NCI-H2227 (cell line): Measurements from ENCODE around the gene DBI.
A peak's percentile ranks its signal among the peaks of the same experiment; 100 is the strongest.

Experiments used
- DNase-seq: peaks from one replicate; lab custom pipeline; 2025; ENCODE audit not compliant: unreplicated experiment; lab: John Stamatoyannopoulos, UW

DBI gene

GRCh38 chr2:119366649-119367471 lies at the start of gene DBI, which contains the start of gene C2orf76:
TSS of gene DBI (plus strand) at chr2:119366977. CDS start at chr2:119367052, 75 bp downstream.
TSS of gene C2orf76 (minus strand) at chr2:119366834. CDS start at chr2:119339959, 26,875 bp downstream.
- peak; percentile 96 for DNase-seq

GRCh38 chr2:119317554-119317953 lies 49.2 kb upstream of the DBI start:
- no peak for DNase-seq

GRCh38 chr2:119319593-119319992 lies 47.2 kb upstream of the DBI start:
- DNase-seq = no peak

- no peak for DNase-seq
Observed at GRCh38 chr2:119323459-119323858, 43.3 kb upstream of the DBI start.

DNA sequence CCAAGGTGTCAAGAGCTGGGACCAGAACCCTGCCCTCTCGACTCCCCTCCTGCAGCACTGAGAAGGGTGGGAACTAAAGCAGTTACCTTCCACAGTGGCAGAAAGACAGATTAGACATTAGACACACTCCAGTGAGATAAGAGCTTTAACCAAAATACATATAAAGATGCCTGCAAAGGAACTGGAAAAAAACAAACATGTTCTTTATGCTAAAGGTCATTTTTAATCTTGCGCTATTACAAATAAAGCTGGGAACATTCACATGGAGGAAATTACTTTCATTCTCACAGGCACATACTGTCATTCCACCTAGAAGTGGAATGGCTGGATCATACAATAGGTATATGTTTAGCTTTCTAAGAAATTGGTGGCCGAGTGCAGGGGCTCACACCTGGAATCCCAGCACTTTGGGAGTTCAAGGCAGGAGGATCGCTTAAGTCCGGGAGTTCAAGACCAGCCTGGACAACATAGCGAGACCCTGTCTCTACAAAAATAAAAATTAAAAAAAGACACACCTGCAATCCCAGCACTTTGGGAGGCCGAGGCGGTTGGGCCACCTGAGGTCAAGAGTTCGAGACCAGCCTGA lies 42.0 kb upstream of the DBI start:
- no peak for DNase-seq

DNA sequence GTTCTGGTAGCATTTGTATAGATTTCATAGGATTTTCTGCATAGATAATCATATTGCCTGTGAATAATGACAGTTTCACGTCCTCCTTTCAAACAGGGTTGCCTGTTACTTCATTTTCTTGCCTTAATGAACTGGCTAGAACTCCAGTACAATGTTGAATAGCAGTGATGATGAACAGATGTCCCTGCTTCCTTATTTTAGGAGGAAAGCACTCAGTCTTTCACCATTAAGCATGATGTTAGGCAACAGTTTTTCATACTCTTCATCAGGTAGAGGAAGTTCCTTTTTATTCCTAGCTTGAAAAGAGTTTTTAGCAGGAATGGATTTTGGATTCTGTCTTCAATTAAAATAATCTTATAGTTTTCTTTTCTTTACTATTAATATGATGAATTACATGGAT lies 39.8 kb upstream of the DBI start:
- no peak for DNase-seq

- DNase-seq = no peak
Observed at GRCh38 chr2:119327431-119327830, 39.3 kb upstream of the DBI start.

- DNase-seq = no peak
Observed at GRCh38 chr2:119332953-119333352, 33.8 kb upstream of the DBI start.

GRCh38 chr2:119333360-119333759 lies 33.4 kb upstream of the DBI start:
- no peak for DNase-seq

- no peak for DNase-seq
Observed at GRCh38 chr2:119333833-119334232, 32.9 kb upstream of the DBI start.

DNA sequence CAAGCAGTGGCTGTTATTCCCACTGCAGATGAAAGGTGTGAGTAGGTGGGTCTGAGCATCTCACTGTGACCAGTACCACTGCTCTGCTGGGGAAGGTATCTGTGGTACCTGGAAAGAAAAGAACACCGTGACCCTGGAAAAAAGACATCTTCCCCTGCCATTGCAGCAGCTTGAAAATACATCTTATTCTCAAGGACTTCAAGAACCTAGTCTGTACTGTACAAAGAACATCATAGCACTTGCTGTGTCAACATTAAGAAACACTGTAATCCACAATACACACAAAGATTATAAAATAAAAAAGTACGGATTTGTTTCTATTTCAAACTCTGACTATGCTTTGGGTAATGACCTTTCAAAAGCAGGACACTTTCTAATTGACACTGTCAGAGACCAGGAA lies 29.0 kb upstream of the DBI start:
- no peak for DNase-seq

GRCh38 chr2:119338272-119338671 lies 28.5 kb upstream of the DBI start:
- DNase-seq = no peak

DNA sequence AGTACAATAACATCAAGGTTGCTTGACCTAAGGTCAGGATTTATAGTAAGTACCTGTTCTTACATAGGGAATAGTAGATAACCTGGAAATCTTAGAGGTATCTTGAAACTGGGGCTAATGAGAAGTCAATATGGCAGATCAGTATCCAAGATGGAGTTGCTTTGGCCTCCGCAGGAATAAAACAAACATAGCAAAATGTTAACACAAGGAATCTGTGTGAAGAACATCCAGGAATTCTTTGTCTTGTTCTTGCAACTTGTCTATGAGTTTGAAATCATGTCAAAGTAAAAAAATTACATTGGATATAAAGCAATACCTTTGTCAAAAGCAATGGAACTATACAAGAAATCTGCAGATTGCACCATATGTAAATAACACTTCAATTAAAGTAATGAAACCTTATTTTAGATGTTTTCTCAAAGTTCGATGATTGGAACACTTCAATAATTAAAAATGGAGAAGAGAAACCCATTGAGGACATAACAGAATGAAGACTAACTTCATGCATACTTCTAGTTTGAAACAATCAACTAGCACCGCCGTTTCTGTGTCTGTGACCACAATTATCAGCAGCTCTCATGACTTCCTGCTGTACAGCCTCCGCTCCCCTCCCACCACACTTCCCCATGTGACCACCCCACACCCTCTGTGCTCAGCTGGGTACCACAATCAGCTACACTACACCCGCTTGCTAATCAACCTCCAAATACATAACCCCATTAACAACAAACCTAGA lies 27.8 kb upstream of the DBI start:
- no peak for DNase-seq

GRCh38 chr2:119339562-119339923 lies 27.2 kb upstream of the DBI start:
- no peak for DNase-seq

GRCh38 chr2:119341684-119342083 lies 25.1 kb upstream of the DBI start:
- DNase-seq = no peak

DNA sequence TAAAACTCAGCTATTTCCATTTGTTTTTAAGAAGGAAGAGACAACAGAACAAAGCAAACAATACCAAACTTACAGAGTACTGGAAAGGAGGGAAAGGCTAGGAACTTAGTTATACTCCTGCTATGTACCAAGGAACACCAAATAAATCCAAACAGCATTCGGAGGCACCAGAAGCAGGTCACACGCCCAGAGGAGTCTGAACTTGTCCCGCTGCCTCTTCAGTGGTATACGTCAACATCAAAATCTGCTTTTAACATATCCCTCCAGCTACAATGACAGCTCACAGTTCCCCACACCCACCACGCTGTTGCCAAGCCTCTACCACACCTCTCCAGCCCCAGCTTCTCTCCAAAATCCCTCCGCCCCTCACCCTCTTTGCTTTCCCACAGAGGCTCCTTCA lies 17.5 kb upstream of the DBI start:
- DNase-seq = no peak

DNA sequence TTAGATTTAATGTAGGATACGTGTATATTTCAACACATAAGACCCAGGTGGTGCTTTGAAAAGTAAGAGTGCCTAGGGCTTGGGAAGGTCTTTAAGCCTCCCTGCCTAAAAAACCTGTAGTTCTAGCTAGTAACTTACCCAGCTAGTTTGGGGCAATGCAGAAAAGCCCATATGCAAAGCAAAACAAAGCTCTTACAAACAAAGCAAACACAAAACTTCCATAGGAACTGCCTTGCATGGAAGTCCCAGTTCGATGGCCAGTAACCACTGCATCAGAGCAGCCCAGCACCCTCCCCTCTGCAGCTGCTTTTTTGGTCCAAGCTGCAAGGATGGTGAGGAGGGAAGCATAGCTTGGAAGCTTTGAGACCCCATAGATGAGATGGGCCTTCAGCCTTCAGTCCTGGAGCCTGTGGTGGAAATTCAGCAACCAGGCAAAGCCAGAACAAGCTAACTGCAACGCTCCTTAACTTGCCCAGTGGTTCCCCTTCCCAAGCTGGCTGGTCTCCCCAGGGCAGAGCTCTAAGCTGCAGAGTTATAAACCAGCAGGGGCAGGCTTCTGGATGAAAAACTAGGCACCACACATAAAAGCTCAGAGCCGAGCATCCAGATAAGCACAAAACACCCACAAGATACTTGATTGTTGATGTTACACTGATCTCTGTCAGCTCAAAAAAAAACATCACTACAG lies 16.3 kb upstream of the DBI start:
- DNase-seq = no peak

- DNase-seq = no peak
Observed at GRCh38 chr2:119352357-119352756, 14.4 kb upstream of the DBI start.

DNA sequence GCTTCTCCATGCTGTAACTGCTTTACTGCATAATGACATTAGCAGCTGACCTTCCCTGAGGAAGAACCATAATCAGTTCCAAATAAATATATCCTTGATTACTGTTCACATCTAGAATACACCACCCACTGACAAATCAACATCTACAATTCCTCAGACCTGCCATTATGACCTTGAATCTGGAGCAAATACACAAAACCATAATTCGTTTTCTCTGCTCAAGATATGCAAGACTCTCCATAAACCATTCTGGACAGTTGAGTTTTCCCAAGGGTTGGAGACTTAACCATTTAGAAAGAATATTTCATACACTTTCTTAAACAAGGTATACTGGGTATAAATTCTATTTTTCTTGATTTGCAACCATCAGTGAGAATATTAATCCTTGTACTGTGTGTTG lies 11.9 kb upstream of the DBI start:
- DNase-seq = no peak

- DNase-seq = no peak
Observed at GRCh38 chr2:119359774-119360173, 7.0 kb upstream of the DBI start.

DNA sequence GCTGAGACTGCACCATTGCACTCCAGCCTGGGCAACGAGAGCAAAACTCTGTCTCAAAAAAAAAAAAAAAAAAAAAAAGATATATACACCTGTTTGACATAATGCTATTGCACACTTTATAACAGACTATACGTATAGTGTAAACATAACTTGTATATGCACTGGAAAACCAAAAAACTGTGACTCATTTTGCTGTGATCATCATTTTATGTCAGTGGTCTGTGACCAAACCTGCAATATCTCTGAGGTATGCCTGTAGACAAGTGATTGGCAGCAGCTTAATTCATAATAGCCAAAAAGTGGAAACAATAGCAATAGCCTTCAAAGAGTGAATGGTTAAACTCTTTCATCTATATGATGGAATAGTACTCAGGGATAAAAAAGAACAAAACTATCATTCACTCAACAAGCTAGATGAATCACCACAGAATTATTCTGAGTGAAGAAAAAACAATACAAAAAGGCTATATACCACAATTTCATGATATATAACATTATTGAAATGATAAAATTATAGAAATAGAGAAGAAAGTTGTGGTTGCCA lies 6.3 kb upstream of the DBI start:
- DNase-seq = no peak
